IPS DF 4.7 (cell line): ENCODE results near the gene SCN8A.

Experiments used
- DNase-seq: peaks from one replicate; pipeline ENCODE4 v3.0.0-alpha.2; 2013; ENCODE audit warnings: low spot score; ENCODE audit errors: extremely low read depth

The SCN8A gene

DNA sequence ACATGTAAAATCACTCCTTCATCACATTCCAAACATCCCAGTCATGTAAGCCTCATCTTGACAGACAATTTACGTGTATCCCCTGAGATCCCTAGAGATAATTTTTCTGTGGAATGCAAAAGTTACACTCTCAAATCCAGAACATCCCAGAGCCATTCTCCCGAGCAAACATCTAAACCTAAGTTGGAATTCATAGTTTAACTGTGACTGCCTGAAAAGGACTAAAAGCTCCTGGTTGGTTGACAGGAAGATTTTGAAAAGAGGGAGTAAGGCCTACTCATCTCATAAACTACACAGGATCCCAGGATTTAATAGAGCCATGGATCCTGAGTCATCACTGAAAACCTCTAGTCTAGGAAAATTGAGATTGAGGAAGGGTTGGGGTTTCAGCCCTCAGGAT is 123.6 kb downstream of the SCN8A start:
- DNase-seq, result no peak

GRCh38 chr12:51717326-51717925 is 126.4 kb downstream of the SCN8A start:
- DNase-seq, result no peak

- DNase-seq, result peak; percentile 11
Measured at GRCh38 chr12:51721282-51721940, 130.4 kb downstream of the SCN8A start.

GRCh38 chr12:51722431-51722830 is 131.4 kb downstream of the SCN8A start:
- DNase-seq, result no peak

GRCh38 chr12:51726161-51726560 is 135.1 kb downstream of the SCN8A start:
- no peak for DNase-seq

DNA sequence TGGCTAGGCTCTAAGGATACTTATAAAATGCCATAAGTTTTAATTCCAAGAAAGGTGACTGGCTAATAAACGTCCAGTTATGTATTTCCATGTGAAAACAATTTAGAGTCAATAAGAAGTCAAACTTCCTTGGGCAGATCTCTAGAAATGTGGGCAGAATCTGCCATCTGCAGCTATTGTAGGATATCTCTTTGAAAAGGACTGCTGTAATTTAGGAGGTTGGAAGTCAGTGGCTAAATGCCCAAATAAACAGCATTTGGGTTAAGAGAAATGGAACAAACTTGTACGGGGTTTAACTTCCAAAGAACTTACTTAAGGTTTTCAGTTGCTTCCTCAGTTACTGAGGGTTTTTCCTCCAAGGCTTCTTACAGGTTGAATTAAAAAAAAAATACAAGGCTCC is 135.9 kb downstream of the SCN8A start:
- DNase-seq, result no peak

GRCh38 chr12:51729331-51729730 is 138.3 kb downstream of the SCN8A start:
- DNase-seq, result no peak

- no peak for DNase-seq
Measured at GRCh38 chr12:51730745-51731144, 139.7 kb downstream of the SCN8A start.

DNA sequence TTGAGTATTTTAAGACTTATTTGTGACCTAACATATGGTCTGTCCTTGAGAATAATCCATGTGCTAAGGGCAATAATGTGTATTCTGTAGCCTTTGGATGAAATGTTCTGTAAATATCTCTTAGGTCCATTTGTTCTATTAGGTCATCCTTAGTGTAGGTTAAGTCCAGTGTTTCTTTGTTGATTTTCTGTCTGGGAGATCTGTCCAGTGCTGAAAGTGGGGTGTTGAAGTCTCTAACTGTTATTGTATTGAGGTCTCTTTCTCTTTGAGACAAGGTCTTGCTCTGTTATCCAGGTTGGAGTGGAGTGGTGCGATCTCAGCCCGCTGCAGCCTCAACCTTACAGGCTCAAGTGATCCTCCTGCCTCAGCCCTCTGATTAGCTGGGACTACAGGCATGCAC is 149.5 kb downstream of the SCN8A start:
- DNase-seq, result no peak

GRCh38 chr12:51744235-51744634 is 153.2 kb downstream of the SCN8A start:
- no peak for DNase-seq

DNA sequence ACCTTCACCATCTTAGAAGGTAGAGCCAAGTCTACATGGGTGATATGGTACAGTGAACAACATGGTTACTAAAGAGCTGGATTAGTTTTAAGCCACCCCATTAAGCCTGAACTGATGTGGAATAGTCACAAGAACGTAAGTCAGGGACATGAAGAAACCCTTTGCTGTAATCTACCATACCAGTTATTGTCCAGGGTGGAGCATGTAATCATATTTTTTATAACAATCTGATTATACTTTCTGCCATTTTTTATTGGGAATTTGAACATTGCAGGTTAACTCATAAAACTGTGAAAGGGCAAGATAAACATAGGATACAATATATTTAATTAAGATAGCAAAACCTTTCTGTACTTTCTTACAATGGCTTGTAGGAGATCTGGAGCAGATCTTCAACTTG is 153.9 kb downstream of the SCN8A start:
- no peak for DNase-seq

GRCh38 chr12:51746416-51746815 is 155.4 kb downstream of the SCN8A start:
- DNase-seq, result no peak

DNA sequence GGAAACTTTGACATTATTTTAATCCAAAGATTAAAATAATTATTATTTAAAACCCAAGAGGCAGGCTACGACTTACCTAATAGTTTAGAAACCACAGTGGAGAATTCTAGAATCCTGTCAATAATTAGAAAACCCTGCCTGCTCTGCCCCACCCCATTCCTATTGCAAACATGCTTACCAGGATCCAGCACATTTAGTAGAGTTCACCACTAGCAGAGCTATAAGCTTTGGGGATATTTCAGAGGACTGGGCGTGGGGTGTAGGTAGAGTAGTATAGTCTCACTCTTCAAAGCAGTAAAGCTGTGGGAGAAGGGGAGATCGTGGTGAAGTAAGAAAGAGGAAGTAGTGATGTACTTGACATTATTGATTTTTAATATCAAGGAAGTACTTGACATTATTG is 157.2 kb downstream of the SCN8A start:
- DNase-seq, result no peak

GRCh38 chr12:51749206-51749985 is 158.4 kb downstream of the SCN8A start:
- DNase-seq, result no peak

- no peak for DNase-seq
Measured at GRCh38 chr12:51749986-51750317, 158.9 kb downstream of the SCN8A start.

GRCh38 chr12:51751661-51752060 is 160.6 kb downstream of the SCN8A start:
- DNase-seq, result no peak

- no peak for DNase-seq
Measured at GRCh38 chr12:51752234-51752889, 161.3 kb downstream of the SCN8A start.

DNA sequence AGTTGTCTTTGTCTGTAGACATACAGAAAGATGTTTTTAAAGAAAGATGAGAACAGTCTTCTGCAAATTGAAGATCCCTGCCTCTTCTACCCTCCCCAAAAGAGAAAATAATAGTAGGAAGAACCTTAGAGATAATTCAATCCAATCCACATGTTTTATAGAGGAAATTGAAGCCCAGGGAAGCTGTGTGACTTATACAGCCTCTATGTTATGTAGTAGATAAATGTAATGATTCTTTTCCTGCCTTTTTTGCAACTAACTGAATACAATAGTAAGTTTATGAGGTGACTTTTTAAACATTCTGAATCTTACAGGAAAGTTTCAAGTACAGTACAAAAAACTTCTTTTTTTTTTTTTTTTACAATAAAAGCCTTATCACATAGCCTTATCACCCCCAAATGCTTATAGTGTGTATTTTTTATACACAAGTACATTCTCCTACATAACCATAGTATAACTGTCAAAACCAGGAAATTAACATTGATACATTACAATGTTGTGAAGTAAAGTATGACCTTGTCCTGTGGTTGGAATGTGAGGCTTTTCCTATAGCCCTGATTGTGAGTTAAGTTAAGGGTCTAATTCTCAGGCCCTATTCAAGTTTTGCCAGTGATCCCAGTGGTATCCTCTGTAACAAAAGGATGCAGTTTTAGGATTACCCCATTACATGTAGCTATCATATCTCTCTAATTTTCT is 163.1 kb downstream of the SCN8A start:
- no peak for DNase-seq

DNA sequence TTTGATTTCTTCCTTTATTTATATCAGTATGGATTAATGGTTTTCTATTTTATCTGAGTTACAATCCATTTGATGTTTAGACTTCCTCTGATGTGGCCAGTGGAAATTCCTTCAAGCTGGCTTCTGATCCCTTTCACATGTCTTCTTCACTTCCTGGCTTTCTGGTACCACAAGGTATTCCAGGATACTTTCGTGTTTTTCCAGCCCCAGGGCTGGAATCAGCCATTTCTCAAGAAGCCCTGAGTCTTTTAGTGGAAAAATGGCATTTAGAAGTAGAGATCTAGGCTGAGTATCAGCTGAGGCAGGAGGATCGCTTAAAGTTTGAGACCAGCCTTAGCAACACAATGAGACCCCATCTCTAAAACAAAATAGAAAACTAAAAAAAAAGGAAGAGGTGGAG is 164.2 kb downstream of the SCN8A start:
- DNase-seq, result no peak

DNA sequence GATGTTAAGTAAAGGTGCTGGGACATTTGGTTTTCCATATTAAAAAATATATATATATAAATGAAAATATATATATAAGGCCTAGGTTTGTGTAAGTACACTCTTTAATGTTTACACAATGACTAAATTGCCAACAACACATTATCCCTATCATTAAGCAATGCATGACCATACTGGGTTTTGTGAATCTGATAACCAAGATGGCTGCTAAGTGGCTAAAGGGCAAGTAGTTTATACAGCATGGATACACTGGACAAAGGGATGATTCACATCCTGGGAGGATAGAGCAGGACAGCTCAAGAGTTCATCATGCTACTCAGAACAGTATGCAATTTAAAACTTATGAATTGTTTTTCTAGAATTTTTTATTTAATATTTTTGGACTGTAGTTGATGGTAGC is 168.1 kb downstream of the SCN8A start:
- no peak for DNase-seq

DNA sequence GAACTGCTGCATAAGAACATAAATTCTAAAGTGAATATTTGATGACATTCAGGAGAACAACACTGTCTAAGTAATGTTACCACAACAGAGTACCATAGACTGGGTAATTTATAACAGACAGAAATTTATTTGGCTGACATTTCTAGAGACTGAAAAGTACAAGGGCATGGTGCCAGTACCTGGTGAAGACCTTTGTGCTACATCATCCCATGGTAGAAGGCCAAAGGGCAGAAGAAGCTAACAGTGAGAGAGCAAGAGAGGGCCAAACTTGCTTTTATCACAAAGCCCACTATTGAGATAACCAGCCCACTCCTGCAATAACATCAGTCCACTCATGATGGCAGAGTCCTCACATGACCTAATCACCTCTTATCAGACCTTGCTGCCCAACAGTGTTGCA is 168.7 kb downstream of the SCN8A start:
- no peak for DNase-seq

DNA sequence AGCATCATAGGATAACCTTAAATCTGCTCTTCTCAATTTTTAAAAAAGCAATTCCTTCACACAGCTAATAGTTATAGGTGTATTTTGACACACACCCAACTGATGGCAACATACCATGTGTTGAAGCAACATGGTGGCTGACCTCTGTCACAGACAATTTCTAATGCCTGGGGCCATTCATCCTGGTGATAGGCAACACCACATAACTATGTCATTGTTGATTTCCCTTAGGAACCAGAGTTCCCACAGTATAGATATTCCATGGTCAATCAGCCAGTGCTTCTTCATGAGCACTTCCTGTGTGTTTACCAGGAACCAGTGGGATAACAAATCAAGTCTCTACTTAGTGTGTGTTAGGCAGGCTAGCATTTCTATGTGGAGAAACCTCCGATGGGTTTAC is 169.2 kb downstream of the SCN8A start:
- no peak for DNase-seq
